ENCODE results near the gene TRPC5OS. TPM values are rescaled to one million over a fixed set of nuclear protein-coding genes. Genes with fewer than 3 reads are reported as not detected.

Gene TRPC5OS
- total RNA-seq, 1 donor from 2014 or later: not detected

DNA sequence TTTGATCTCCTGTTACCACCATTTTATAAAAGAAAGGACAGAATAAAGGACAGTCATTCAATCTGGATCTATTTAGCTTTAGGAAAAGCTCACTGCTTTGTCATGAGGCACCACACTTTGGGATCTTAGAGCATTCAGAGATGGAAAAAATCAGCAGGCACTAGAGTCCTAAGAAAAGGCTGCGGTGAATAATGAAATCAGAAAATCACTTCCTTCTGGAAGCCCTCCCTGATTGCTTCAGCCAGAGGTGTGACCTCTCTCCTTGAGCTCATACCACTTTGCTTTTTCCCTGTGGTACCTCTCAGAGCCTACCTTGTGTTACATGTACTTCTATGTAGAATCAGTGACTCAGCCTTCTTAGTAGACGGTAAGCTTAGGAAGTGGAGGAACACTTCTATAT, 8.7 kb upstream of the TRPC5OS start:
- no peak for DNase-seq (ENCODE audit: low read depth)
- no peak for FAIRE-seq

DNA sequence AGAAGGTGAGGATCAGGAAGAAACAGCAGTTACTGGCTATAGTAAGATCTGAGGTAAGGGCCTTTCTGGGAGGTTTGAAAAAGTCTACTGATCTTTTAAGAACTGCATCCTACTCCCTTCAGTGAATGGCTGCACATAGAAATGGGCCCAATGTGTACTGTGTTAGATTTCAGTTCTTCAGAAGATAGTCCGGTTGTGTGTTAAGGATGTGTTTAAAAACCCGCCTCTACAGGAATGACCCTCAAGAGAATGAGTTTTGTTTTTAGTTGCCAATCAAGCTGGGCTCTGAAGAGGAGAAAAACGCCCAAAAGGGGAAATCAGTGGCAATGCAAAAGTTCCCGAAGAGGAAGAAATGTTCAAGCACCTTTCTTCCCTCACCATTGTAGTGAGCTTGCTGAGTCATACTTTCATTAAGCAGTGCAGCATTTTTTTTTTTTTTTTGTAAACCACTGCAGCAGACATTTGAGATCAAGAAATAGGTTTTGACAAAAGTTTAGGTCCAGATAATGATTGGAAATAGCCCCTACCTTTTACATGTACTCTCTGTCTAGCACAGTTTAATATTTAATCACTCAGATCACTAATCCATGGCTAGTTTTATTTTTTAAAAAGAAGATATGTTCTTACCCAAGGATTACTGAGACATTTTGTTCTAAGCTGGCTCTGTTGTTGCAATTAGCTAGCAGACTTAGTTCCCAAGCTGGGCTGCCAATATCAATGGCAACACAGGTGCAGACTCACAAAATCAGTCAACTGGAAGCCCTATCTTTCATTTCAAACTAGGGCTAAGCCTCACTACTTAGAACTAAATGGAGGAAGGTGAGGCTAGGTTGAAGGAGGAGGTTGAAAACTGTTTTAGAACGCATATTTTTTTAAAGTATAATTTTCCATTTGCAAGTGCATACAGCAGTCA, 7.0 kb upstream of the TRPC5OS start:
- H3K27me3 ChIP-seq (ENCODE audit: control insufficient read depth, insufficient read depth, low read length): no peaks in the 10 kb centered on the region
- no peak overlapping the region for H3K4me3 ChIP-seq (ENCODE audit: low read depth, low read length)
- FAIRE-seq: no peak
- no peaks in the 10 kb centered on the region for H3K36me3 ChIP-seq (ENCODE audit: control insufficient read depth, insufficient read depth, low read length)
- TF ChIP-seq, protein P1, sequence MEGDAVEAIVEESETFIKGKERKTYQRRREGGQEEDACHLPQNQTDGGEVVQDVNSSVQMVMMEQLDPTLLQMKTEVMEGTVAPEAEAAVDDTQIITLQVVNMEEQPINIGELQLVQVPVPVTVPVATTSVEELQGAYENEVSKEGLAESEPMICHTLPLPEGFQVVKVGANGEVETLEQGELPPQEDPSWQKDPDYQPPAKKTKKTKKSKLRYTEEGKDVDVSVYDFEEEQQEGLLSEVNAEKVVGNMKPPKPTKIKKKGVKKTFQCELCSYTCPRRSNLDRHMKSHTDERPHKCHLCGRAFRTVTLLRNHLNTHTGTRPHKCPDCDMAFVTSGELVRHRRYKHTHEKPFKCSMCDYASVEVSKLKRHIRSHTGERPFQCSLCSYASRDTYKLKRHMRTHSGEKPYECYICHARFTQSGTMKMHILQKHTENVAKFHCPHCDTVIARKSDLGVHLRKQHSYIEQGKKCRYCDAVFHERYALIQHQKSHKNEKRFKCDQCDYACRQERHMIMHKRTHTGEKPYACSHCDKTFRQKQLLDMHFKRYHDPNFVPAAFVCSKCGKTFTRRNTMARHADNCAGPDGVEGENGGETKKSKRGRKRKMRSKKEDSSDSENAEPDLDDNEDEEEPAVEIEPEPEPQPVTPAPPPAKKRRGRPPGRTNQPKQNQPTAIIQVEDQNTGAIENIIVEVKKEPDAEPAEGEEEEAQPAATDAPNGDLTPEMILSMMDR (IDR thresholded peaks at IDR 0.05; ENCODE audit: insufficient read depth, low read length, severe bottlenecking): no peak
- peak; percentile 22 for DNase-seq (ENCODE audit: low read depth)

More for the DNA sequence above, 8.7 kb upstream of the TRPC5OS start:
- Histone ChIP-seq H3K4me3 (ENCODE audit: low read depth, low read length) (no peak overlapping the region), H3K27me3 (ENCODE audit: control insufficient read depth, insufficient read depth, low read length) (no peaks in the 10 kb centered on the region), H3K36me3 (ENCODE audit: control insufficient read depth, insufficient read depth, low read length) (no peaks in the 10 kb centered on the region)
- TF ChIP-seq, protein P1 (IDR thresholded peaks at IDR 0.05; ENCODE audit: insufficient read depth, low read length, severe bottlenecking): no peak

DNA sequence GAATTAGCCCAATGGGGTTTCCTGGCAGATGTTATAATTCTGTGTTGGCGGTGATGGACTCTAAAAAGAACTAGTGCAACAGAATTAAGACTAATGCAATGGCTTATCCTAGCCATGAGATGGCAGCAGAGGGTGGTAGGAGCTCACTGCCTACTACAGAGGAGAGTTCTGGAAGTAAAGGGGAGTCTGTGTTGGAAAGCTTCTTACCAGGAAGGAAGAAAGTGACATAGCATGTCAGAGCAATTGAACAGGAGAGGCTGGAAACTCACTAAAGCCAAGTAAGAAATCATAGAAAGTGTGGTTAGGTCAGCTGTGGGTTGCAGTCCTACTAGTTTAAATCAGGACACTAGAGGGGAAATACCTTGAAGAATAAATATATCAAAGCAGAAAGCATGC, 6.3 kb upstream of the TRPC5OS start:
- DNase-seq (ENCODE audit: low read depth) (peak; percentile 37), FAIRE-seq (peak; percentile 47)
- Histone ChIP-seq H3K36me3 (ENCODE audit: control insufficient read depth, insufficient read depth, low read length) (no peaks in the 10 kb centered on the region), H3K4me3 (ENCODE audit: low read depth, low read length) (no peak overlapping the region), H3K27me3 (ENCODE audit: control insufficient read depth, insufficient read depth, low read length) (no peaks in the 10 kb centered on the region)
- TF ChIP-seq, protein P1 (IDR thresholded peaks at IDR 0.05; ENCODE audit: insufficient read depth, low read length, severe bottlenecking): peak; percentile 59

DNA sequence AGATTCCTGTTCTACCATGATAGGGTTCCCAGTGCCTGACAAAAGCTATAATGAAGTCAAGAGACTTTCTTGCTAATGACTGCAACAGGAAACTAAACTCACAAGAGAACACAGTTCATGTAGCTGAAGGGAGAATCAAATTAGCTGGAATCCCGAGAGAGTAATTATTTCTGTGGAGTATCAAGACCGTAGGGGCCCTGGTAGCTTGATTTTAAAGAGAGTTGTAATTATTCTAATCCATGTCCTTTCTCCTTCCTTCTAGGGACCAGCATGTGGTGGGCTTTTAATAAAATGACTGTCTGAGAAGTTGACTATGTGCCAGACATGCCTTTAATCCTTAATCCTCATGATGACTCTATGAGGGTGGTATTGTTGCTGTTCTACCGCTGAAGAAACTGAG, 1.7 kb upstream of the TRPC5OS start:
- no peak for DNase-seq (ENCODE audit: low read depth)
- H3K36me3 ChIP-seq (ENCODE audit: control insufficient read depth, insufficient read depth, low read length): no peaks in the 10 kb centered on the region
- TF ChIP-seq, protein P1 (IDR thresholded peaks at IDR 0.05; ENCODE audit: insufficient read depth, low read length, severe bottlenecking): no peak
- FAIRE-seq: no peak
- H3K27me3 ChIP-seq (ENCODE audit: control insufficient read depth, insufficient read depth, low read length): no peaks in the 10 kb centered on the region
- no peak overlapping the region for H3K4me3 ChIP-seq (ENCODE audit: low read depth, low read length)

DNA sequence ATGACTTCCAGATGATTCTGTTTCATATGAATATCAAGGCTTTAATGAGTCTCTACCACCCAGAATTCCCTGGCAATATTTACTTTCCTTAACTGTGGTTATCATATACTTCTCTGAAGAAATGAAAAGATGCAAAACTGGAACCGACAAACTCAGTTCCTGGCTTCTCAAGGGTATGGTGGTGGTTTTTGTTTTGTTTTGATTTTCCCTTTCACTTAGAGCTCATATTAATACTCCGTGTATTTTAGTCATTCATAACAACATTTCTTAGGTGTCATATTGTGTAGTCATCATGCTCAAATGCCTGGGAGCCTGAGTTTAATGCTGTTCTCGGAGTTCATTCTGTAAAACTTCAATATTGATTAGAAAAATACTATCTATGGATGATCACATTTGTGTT, 665 bp downstream of the TRPC5OS start:
- no peaks in the 10 kb centered on the region for H3K36me3 ChIP-seq (ENCODE audit: control insufficient read depth, insufficient read depth, low read length)
- no peak for FAIRE-seq
- TF ChIP-seq, protein P1 (IDR thresholded peaks at IDR 0.05; ENCODE audit: insufficient read depth, low read length, severe bottlenecking): no peak

More for the DNA sequence above, 665 bp downstream of the TRPC5OS start:
- no peak for DNase-seq (ENCODE audit: low read depth)
- Histone ChIP-seq H3K27me3 (ENCODE audit: control insufficient read depth, insufficient read depth, low read length) (no peaks in the 10 kb centered on the region), H3K4me3 (ENCODE audit: low read depth, low read length) (no peak overlapping the region)

All from bronchial epithelial cell (primary cell).